CD4-positive, alpha-beta T cell treated with Interferon gamma for 1 hour (primary cell): ENCODE measurements around the gene RNASEH2A.

Source experiments
- DNase-seq: peaks from one replicate; pipeline ENCODE4 v3.0.0-alpha.2; 2020

The RNASEH2A gene

DNA sequence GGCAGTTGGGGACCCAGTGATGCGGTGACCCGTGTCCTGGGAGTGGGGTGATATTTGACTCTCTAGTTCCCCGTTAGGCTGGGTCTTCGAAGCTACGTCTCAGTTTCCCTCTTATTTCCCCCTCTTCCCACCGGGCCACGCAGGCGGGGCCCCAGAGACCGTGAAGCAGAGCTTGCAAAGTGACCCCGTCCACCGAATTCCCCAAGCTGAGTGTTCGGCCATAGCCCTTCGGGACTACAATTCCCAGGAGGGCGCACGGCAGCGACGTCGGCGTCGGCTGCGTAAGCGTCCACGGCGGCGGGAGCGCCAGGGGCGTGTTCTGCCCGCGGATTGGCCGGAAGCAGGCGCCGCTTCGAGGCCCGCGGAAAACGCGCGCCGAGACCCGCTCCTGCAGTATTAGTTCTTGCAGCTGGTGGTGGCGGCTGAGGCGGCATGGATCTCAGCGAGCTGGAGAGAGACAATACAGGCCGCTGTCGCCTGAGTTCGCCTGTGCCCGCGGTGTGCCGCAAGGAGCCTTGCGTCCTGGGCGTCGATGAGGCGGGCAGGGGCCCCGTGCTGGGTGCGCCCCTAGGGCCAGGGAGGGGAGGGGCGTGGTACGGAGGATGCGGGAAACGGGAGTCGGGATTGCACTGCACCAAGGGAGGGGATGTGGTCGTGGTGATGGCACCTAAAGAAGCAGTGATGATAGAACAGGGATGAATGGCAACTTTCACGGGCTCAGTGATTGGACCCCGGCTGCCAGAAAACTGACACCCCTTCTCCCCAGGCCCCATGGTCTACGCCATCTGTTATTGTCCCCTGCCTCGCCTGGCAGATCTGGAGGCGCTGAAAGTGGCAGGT lies at the start of gene RNASEH2A:
TSS of gene RNASEH2A (plus strand) at position 343 of the 840 bp plus-strand sequence. CDS start at position 433, 90 bp downstream.
- DNase-seq: peak; percentile 85

DNA sequence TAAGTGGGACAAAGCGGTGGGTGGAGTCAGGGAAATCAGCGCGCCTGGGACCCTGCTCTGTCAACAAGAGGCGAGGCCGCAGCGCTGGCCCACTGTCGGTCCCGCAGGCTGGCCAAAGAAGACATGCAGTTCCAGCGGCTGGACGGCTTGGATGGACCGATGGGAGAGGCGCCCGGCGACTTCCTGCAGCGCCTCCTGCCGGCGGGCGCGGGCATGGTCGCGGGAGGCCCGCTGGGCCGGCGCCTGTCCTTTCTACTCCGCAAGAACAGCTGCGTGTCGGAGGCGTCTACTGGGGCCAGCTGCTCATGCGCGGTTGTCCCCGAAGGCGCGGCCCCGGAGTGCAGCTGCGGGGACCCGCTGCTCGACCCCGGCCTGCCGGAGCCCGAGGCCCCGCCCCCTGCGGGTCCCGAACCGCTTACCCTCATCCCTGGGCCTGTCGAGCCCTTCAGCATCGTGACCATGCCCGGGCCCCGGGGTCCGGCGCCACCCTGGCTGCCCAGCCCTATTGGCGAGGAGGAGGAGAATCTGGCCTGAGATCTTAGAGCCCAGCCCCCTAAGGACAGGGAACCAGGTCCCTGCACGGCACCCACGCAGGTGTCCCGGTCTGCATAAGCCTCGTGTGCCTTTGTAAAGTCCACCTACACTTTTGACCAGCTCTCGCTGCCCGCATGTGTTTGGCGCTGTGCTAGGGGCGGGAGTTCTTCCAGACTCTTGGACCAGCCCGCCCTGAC lies 48.7 kb upstream of the RNASEH2A start:
- DNase-seq: peak; percentile 65

DNA sequence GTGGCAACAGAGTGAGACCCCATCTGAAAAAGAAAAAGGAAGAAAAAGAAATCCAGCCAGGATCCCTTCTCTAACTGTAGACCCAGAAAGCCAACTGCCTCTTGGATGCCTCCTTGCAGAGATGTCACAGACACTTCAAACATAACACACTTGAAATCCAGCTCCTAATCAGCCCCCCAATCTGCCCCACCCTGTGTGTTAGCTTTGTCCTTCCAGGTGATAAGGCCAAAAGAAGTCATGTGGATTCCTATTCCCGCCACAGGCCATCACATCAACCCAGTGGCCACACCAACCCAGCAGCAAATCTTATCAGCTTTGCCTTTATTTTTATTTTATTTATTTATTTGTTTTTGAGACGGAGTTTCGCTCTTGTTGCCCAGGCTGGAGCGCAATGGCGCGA lies 46.7 kb upstream of the RNASEH2A start:
- no peak for DNase-seq

DNA sequence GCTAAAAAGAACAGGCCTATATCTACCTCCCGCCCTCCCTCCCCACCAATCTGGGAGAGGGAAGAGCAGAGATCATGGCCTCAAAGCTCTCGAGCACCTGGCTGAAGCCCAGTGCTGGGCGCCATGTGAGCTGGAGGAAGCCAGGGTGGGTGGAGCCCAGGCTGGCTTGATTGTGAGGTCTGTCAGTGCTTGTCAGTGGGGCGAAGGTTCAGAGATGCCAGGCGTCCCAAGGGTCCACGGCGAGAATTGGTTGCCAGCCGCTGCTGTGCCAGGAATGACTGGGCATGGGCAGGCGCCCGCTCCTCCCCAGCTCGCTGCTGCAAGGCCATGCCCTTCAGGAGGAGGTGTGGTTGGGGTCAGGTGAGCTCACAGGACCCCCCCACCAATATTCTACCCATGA lies 43.3 kb upstream of the RNASEH2A start:
- DNase-seq: no peak

DNA sequence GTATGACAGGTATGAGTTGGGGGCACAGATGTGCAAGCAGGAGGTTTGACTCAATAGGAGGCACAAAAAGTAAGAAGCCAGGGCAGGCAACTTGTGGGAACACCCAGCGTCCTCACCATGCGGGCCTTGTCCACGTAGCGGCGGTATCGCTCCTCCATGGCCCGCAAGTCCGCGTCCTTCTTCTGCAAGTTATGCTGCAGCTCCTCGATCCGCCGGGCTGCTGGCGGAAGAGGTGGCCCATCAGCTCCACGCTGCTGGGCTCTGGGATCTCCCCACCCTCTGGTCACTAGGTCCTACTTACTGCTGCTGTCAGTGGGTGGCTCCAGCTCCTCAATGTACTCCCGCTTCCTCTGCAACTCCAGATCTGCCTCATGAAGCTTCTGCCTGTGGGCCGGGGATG lies 41.7 kb upstream of the RNASEH2A start:
- no peak for DNase-seq

DNA sequence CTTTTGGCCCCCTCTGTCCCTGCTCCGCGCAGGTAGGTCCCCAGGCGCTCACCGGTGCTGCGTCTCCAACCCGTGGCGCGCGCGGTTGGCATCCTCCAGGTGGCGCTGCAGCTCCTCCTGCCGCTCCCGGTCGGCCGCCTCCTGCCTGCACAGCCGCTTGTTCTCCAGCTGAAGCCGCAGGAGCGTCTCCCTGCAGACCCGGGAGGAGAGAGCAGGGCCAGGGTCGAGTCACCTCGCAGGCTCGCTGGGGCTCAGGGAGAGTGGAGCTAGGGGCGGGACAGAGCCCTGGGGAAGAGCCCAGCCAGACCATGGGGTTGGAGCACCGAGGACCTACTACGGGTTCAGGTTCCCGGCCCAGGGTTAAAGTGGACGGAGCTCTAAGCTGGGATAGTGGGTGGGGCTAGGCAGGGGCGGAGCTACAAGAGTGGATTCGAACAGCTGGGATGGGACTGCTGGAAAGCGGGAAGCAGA lies 40.3 kb upstream of the RNASEH2A start:
- DNase-seq: peak; percentile 80

DNA sequence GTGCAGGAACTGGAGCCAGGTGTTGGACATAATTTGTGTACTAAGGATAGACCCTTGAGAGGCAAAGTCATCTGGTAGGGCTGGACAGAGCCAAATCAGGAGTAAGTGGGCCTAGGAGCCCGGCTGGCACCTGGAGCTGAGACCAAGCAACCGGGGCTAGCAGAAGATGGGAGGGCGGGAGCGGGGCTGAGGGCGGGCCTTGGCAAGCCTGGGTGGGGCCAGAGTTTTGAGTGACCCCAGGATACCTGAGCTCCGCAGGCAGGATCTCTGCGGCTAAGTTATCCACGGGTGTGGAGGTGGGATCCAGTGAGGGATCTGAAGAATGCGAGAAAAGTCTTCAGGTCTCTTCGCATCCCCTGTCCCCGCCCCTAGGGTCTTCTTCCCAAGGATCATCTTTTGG lies 39.2 kb upstream of the RNASEH2A start:
- no peak for DNase-seq

DNA sequence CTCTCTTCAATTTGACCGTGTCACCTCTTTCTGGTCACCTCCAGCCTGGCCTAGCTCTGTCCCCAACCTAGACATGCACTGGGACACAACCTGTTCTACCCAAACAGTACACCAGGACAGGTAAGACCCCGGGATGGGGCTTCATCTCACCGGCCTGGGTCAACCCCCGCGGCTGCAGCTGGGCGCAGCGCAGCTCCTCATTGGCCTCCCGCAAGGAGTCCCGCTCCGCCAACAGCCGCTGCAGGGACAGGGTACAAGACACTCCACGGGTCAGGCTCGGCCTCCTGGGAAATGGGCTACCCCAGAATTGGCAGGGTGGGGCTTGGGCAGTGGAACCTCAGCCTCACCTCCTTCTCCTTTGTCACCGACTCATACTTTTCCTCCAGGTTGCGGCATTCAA lies 38.7 kb upstream of the RNASEH2A start:
- no peak for DNase-seq

DNA sequence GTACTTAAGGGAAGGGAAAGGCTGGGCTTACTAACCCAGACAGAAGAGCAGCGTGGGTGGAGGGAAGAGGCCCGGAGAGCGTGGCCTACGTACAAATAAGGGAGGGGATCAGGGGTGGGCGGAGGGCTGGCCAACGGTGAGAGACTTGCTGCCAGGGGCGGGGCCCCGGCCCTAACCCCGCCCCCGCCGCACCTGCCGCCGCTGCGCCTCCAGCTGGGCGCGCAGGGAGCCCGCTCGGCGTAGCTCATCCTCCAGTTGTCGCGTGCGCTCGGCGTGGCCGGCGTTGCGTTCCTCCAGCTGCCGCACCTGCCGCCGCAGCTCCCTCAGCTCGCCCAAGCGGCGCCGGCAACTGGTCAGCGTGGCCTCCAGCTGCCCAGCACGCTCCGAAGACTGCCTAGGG lies 36.7 kb upstream of the RNASEH2A start:
- DNase-seq: peak; percentile 76

DNA sequence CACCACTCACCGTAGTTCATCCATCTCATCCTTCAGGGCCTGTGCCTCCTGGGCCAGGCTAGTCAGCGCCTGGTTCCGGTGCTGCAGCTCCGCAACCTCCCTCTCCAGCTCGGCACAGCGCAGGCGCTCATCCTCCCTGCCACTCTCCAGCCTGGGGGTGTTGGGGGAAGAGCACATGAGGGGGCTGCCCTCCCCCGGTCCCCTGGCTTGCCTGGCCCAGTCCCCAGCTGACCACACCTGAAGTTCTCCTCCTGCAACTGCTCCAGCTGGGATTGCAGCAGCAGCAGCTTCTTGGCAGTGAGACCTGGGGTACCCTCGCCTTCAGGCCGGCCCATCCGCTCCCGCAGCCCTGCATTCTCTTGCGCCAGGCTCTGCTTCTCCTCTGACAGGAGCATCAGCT lies 35.5 kb upstream of the RNASEH2A start:
- no peak for DNase-seq

DNA sequence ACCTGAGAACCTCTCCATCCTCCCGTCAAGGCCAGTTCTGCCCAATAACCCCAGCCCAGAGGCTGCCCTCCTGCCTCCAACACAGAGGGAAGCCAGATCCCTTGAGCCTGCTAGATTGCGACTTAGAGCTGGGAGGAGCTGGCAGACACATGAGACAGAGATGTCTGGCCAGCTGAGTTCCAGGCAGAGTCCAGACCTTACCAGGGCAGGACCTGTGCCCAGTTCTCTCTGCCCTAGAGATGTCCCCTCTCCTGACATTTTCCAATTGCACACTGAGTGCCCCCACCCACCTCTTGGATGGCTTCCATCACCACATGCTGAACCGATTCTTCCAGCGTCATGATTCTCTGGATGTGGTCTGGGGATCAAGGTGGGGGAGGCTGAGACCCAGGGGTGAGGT lies 34.1 kb upstream of the RNASEH2A start:
- DNase-seq: no peak

DNA sequence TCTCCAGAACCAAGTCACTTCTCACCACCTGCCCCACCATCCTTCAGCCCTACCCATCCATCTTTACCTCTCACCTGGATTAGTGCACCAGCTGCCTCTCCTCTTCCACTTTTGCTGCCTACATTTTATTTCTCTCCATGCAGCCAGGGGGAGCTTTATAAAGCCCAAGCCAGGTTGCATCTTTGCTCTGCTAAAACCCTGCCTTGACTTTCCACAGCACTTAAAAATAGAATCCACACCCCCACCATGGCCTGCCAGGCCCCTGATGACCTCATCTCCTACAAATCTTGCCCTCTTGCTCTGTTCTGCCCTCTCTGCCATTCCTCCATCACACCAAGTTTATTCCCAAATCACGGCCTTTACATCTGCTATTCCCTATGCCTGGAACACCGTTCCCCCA lies 32.8 kb upstream of the RNASEH2A start:
- DNase-seq: no peak

DNA sequence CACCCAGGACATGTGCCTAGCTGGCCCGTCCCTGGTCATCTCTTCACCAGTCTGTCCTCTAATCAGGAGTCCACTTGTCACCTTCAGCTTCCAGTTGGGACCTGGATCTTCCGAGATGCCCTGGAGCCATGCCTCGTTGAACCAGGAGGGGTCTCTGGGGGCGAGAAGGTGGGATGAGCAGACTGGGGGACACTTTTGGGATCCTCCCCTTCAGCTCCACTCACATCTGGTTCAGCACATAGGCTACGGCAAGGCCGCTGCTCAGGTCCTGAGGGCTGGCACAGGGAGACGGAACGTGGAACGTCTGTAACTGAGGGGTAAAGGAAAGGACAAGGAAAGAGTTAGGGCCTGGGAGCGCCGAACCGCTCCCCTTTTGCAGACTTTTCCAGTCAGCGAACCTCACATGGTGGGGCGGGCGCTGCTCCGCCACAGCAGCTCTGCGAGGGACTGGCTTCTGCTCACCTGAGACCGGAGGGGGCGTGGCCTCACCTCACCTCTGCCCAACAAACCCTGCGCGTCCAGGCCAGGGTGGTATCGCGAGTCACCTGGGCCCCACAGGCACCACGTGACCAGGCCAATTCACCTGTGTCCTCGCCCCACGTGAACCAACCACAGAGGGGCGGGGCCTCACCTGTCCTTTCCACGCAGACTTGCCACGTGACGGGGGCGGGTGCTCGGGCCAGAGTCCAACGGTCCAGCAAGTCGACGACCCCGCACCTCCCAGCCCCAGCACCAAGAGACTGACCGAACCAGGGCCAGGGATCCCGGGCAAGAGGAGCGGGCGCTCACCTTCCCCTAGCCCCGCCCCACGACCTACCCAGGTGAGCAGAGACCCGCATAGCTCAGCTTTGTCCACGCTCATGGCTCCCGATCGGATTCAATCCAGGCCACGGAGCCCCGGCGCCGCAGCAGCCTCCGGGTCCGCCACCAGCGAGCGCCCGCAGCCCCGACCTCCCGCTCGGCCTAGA lies 31.5 kb upstream of the RNASEH2A start, which contains the start of gene HOOK2:
TSS of gene HOOK2 (minus strand) at position 965 of the 968 bp plus-strand sequence. CDS start at position 862, 103 bp downstream.
- peak; percentile 70 for DNase-seq

DNA sequence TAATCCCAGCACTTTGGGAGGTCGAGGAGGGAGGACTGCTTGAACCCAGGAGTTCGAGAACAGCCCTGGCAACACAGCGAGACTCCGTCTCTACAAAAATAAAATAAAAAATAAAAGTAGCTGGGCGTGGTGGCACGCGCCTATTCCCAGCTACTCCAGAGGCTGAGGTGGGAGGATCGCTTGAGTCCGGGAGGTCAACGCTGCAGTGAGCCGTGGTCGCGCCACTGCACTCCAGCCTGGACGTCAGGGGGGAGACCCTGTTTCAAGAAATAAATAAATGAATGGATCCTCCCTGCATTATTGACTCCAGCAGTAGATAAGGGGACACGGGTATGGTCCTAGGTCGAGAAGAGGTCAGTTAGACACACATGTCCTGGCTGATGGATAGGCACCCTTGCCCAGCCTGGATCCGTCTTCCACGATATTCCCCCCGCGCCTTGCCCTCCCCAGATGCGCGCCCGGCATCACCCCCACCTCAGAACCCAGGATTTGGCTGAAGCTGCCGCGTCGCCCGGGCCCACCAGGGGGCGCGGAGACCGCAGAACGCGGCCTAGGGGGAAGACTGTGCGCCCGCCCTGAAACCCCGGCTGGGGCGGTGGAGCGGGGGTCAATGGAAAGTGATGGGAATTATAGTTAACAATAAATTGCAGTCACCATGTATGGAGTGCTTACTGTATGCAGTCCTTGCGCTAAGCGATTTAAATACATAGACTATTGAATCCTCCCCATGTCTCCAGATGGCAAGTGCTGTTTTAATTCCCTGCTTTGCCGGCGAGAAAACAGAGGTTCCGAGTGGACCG lies 29.0 kb upstream of the RNASEH2A start:
- peak; percentile 78 for DNase-seq

DNA sequence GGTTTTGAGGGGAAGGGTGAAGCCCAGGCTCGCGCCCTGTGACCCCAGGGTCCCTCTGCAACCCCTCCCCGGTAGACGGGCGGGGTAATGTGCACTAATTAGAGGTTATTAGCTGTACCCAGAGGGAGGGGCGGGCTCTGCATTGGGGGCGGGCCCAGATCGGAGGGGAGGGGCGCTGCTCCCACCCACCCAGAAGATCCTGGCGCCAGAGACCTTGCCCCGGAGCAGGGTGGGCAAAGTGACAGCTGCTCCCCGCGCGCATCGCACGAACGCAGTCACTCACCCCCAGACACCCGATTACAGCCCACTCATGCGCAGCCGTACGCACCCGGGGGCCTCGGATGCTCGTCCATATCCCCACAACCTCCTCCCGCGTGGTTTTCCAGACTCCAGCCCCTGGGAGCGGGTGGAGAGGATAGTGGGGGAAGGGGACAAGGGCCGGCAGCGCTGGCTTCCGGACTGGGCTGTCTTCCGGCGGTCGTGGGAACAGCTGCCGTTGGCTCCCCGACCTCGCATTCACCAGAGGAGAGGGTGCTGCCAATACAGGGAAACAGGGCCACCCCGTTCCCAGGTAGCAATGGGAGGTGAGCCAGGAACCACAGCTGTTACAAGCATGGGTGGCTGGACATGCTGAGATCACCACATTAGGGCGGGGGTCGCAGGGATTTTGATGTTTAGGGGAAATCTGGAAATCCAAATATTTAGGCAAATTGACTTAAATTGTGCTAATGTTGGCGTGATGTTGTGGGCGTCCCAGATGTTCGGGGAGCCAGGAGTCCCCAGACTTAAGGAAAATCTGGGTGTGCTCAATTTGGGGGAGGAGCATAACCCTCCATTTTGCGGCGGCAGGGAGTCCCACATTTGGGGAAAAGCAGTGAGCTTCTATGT lies 28.1 kb upstream of the RNASEH2A start:
- DNase-seq: peak; percentile 68

DNA sequence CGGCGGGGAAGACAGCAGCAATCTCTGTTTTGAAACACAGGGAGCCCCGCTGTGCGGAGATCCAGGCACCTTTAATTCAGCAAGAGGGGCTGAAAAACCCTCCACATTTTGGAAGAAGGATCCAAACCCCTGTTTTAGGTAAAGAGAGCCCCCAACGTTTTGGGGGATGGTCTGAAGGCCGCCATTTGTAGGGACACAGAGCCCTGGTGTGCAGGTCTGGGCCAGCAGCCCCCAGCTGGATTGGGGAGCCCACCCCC lies 27.6 kb upstream of the RNASEH2A start:
- no peak for DNase-seq

DNA sequence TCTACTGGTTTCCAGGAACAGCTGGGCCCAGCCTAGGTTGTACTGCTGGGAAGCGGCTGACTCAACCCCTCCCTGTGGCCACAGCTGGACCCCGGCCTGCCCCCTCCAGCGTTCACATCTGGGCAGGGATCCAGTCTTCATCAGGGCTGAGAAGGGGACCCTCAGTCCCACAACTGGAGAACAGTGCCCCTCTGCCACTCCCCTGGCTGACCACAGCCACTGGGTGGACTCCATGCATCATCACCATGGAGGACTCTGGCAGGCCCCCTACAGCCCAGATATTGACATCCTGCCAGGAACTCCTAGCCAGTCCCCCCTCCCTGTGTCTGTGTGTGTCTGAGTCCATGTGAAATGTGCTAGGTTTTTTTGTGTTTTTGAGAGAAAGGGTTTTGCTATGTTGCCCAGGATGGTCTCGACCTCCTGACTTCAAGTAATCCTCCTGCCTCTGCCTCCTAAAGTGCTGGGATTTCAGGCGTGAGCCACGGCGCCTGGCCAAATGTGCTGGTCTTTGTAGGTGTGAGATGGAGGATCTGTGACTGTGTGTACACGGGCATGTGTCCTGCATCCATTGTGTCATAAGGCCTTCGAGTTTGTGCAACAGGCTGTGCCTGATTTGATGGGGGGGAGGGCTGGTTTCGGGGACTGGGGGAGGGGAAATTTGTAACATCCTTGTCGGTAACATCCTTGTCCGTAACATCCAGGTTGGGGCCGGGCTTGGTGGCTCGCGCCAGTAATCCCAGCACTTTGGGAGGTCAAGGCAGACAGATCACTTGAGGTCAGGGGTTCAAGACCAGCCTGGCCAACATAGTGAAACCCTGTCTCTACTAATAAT lies 27.0 kb upstream of the RNASEH2A start:
- DNase-seq: no peak

DNA sequence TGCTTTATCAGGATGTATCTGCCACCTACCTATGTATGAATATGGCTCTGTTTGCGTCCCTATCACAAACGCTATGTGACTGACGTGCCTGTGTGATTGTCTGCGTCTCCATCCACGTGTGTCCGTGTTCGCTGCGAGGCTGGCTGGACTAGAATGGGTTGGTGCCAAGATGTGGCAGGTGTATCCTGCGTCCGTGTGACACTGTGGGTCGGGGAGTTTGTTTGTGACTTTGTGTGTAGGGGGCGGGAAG lies 24.3 kb upstream of the RNASEH2A start:
- no peak for DNase-seq

DNA sequence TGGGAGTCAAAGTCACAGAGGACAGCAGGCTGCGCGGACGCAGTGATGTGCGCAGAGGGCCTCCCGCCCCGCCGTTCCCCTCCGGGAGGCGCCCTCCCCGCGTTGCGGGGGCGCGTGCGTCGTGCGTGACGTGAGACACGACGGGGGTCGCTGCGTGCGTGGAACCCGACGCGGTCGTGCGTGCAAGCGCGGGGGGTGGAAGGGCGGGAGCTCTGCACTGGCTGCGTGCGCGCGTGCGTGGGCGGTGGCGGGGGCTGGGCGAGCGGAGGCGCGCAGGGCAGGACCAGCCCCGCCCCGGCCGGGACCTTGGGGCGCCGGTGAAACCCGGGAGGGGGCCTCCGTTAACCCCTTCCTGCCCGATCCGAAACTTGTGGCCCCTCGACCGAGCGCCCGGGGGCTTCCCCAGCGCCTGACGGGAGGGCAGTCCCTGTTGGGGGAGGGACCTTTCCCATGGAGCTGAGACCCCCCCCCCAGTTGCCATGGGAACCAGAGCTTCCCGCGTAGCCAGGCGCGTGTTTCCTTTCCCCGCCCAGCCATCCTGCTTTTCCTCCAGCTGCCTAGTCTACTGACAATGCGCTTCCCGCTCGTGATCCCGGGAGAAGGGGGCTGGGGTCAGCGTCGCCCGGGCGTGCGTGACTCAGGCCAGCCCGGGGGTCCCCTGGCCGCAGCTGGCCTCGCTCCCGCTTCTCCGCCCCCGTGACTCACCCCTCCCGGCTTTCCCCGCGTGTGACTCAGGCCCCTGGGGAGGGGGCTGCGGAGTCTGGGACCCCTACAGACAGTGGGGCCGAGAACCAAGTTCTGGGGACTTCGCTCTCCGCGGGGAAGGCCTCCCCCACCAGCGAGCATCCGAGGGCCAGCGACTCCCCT lies 23.7 kb upstream of the RNASEH2A start:
- DNase-seq: peak; percentile 97
